Measurements from ENCODE around the gene GXYLT1. TPM values are rescaled to one million over a fixed set of nuclear protein-coding genes. Genes with fewer than 3 reads are reported as not detected.
"Not testable (repeated sequence)": the region's sequence is repeated elsewhere in the genome, so short reads cannot be mapped to it uniquely, and the experiment has no call there.

The GXYLT1 gene
- total RNA-seq, 2 experiments from 2014 or later = 8.4 to 8.7 TPM

DNA sequence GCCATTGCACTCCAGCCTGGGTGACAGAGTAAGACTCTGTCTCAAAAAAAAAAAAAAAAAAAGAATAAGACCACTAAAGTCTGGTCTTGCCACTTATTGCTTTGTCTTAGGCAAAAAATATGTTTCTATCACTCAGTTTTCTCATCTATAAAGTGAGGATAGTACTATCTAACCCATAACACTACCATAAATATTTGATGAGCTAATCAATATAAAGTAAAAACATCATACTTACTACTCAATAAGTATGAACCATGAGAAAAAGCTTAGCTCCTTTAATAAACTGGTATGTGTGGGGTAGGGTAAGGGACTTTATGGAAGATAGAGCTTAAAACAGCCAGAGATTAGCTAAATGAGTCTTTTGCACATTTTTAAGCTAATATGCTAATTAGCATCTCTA, 85.5 kb downstream of the GXYLT1 start:
- Mint-ChIP-seq H3K27ac (no peak overlapping the region), H3K27me3 (peaks cover 7% of the 10 kb centered on the region), H3K9me3 (ENCODE audit: low read depth) (peaks cover 2% of the 10 kb centered on the region), H3K36me3 (no peaks in the 10 kb centered on the region), H3K4me1 (no peaks in the 10 kb centered on the region), H3K4me3 (no peak overlapping the region)
- DNase-seq = no peak
- ATAC-seq = no peak
- CTCF ChIA-PET = no interaction called here

DNA sequence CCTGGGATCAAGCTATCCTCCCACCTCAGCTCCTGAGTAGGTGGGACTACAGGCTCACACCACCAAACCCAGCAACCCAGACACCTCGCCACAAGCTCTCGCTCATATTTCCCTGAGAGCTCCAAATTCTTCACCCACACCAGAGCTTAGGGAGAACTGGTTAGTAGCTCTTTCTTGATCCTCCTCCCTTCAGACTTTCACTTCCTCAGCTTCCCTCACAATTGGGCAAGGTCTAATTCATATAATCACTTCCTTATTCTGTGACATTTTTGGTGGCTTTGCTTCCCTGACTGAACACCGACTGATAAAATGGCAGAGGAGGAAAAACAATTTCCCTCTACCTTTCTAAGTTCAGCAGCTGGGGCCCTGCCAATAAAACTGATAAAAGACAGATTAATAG, 88.5 kb downstream of the GXYLT1 start:
- no peak overlapping the region for H3K4me3 Mint-ChIP-seq
- CTCF ChIA-PET = interaction anchor here (0.5 to 1.5 kb wide), 2 partner anchors 31 to 483 kb away, joined by 3 to 8 read pairs; no protein-coding TSS in a partner anchor
- H3K27me3 Mint-ChIP-seq = peaks cover 18% of the 10 kb centered on the region
- DNase-seq (no peak), ATAC-seq (no peak)
- no peaks in the 10 kb centered on the region for H3K9me3 Mint-ChIP-seq (ENCODE audit: low read depth)
- H3K27ac Mint-ChIP-seq = no peak overlapping the region
- no peaks in the 10 kb centered on the region for H3K36me3 Mint-ChIP-seq
- no peaks in the 10 kb centered on the region for H3K4me1 Mint-ChIP-seq

DNA sequence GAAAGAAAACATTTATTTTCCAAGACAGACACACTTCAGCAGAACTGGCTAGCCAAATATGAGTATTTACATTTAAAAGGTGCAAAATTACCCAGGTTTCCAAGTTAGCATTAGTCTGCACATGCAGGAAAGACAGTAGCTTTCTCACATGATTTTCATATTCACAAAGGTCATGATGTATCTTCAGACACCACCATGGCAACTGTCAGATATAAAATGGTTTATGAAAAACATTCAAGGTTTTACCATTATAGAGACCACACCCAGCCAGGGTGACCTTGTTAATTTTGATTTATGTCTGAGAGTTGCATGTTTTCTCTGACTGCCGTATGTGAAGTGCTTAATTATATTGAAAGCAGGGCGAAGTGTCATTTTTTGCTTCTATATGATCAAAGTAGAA, 91.2 kb downstream of the GXYLT1 start:
- H3K27ac Mint-ChIP-seq = no peak overlapping the region
- ATAC-seq (no peak), DNase-seq (no peak)
- H3K4me1 Mint-ChIP-seq = no peaks in the 10 kb centered on the region
- H3K4me3 Mint-ChIP-seq = no peak overlapping the region
- CTCF ChIA-PET = no interaction called here
- H3K27me3 Mint-ChIP-seq = peaks cover 16% of the 10 kb centered on the region
- H3K9me3 Mint-ChIP-seq (ENCODE audit: low read depth) = no peaks in the 10 kb centered on the region
- H3K36me3 Mint-ChIP-seq = no peaks in the 10 kb centered on the region

DNA sequence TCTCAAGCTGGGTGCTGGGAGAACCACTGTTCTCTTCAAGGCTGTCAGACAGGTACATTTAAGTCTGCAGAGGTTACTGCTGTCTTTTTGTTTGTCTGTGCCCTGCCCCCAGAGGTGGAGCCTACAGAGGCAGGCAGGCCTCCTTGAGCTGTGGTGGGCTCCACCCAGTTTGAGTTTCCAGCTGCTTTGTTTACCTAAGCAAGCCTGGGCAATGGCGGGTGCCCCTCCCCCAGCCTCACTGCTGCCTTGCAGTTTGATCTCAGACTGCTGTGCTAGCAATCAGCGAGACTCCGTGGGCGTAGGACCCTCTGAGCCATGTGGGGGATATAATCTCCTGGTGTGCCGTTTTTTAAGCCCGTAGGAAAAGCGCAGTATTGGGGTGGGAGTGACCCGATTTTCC, 95.7 kb downstream of the GXYLT1 start:
- H3K9me3 Mint-ChIP-seq (ENCODE audit: low read depth); ATAC-seq; CTCF ChIA-PET; DNase-seq; H3K36me3 Mint-ChIP-seq; H3K4me3 Mint-ChIP-seq; H3K27ac Mint-ChIP-seq; H3K4me1 Mint-ChIP-seq: not testable (repeated sequence)
- peaks cover 11% of the 10 kb centered on the region for H3K27me3 Mint-ChIP-seq

DNA sequence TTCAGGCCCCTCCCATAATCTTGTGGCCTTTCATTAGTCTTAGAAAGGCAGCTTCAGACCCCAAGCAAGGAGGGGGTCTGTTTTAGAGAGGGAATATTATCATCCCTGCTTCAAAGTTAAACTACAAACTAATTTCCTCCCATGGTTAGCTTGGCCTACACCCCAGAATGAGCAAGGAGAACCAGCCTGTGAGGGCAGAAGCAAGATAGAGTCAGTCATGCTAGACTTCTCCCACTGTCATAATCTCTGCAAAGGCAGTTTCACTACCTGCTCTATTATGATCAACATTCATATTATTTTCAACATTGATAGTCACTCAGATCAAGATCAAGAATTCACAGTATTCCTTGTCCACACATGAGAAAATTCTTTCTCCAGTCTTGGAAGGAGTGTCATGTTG, 105.1 kb downstream of the GXYLT1 start:
- CTCF ChIA-PET = no interaction called here
- Mint-ChIP-seq H3K4me3 (no peak overlapping the region), H3K27me3 (peaks cover 25% of the 10 kb centered on the region)

DNA sequence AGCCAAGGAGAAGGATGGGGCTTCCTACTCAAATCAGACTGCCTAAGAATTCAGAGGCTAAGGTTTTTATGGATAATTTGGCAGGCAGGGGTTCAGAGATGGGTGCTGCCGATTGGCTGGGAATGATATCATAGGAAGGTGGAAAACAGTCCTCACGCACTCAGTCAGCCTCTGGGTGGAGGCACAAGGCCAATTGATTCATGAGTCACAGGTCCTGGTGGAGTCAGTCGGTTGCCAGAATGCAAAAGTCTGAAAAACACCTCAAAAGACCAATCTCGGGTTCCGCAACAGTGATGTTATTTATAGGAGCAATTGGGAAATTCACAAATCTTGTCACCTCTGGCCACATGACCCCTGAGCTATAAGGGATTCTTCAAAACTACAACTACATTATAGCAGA, 105.5 kb downstream of the GXYLT1 start:
- DNase-seq (no peak), ATAC-seq (no peak)
- Mint-ChIP-seq H3K27ac (no peak overlapping the region), H3K27me3 (peaks cover 25% of the 10 kb centered on the region), H3K4me1 (no peaks in the 10 kb centered on the region), H3K9me3 (ENCODE audit: low read depth) (no peaks in the 10 kb centered on the region), H3K4me3 (no peak overlapping the region), H3K36me3 (no peaks in the 10 kb centered on the region)
- CTCF ChIA-PET = no interaction called here

More for the DNA sequence above, 105.1 kb downstream of the GXYLT1 start:
- DNase-seq = no peak
- Mint-ChIP-seq H3K4me1 (no peaks in the 10 kb centered on the region), H3K9me3 (ENCODE audit: low read depth) (no peaks in the 10 kb centered on the region), H3K27ac (no peak overlapping the region), H3K36me3 (no peaks in the 10 kb centered on the region)
- no peak for ATAC-seq

DNA sequence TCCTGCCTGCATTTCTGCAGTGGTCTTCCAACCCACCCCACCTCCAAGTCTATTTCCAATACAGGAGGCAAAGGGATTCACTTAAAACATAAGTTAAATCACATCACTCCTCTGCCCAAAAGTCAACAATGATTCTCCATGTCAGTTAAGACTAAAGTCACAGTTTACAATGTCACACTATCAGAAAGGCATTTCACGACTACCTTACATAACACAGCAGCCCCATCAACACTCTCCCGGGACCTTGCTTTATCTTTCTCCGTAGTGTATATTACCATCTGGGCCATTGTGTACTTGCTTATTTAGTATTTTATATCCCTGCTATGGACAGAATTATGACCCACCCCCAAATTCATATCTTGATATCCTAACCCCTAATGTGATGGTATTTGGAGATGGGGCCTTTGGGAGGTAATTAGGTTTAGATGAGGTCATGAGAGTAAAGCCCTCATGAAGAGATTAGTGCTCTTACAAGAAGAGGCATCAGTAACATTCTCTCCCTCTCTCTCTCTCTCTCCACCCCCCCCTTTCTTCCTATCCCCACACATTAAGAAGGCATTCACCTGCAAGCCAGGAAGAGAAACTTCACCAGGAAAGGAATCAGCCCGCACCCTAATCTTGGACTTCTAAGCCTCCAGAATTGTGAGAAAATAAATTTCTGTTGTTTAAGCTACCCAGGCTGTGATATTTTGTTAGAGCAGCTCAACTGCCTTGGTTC, 112.7 kb downstream of the GXYLT1 start:
- Mint-ChIP-seq H3K27ac (no peak overlapping the region), H3K9me3 (ENCODE audit: low read depth) (no peaks in the 10 kb centered on the region), H3K4me3 (no peak overlapping the region), H3K27me3 (peaks cover 26% of the 10 kb centered on the region), H3K36me3 (no peaks in the 10 kb centered on the region), H3K4me1 (no peaks in the 10 kb centered on the region)
- no peak for DNase-seq
- CTCF ChIA-PET = no interaction called here
- no peak for ATAC-seq

Other genes with a start within 250 kb of the GXYLT1 start
- gene YAF2, start 93.4 kb upstream of the GXYLT1 start, total RNA-seq = 10 to 100 TPM; 39.7 to 42.5 TPM
- gene ZCRB1, start 181.2 kb upstream of the GXYLT1 start, total RNA-seq = 10 to 100 TPM; 55.9 to 62.8 TPM
- 10 to 100 TPM; 84.1 to 86.1 TPM for gene PPHLN1, start 181.3 kb upstream of the GXYLT1 start, total RNA-seq